GM21529 (cell line): Measurements from ENCODE around the gene COTL1.
"Not testable (repeated sequence)": the region's sequence is repeated elsewhere in the genome, so short reads cannot be mapped to it uniquely, and the experiment has no call there.

Experiments used
- ATAC-seq: cut with Tn5 transposase; IDR thresholded peaks from one replicate; pipeline ENCODE4 v1.9.1; 2021; ENCODE audit not compliant: unreplicated experiment

The COTL1 gene

GRCh38 chr16:84535408-84535807 is 82.5 kb downstream of the COTL1 start:
- no peak for ATAC-seq

DNA sequence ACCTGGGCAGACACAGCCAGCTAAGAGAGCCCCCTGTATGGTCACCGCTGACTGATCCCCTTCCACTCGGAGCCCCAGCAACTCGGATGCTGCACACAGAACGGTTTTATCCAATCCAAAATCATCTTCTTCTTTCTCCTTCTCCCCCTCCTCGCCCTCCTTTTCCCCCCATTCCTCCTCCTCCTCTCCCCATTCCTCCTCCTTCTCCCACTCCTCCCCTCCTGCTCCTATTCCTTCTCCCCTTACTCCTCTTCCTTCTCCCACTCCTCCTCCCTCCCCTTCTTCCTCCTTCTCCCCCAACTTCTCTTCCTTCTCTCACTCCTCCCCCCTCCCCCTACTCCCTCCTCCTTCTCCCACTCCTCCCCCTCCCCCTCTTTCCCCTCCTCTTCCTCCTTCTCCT is 83.1 kb downstream of the COTL1 start:
- ATAC-seq: no peak

DNA sequence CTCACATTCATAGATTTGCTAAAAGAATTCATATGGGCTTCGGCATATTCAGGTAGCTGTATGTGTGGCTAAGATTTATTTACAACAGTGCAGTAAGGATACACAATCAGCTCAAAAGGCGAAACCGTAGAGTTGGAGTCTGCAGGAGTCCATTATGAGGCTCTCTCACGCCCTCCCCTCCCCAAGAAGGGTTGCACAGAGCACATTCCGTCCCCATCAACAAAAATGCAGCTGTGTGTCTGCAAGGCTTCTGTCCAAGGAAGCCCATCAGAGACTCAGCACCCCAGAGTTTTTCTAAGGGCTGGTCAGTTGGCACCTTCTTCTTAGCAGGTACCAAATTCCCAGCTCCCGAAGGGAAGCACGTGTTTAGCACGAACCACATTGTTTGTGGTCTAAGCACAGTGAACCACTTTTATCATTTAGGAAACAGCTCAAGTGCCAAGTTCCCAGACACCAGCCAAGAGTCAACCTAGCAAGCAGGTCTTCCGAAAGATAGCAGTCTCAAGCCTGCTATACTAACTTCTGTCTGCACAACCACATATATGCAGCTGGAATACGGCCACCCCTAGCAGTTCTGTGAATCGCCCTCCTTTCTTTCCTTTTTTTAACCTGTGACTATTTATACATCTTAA is 84.9 kb downstream of the COTL1 start:
- no peak for ATAC-seq

- ATAC-seq: no peak
These were observed 85.6 kb downstream of the COTL1 start for GRCh38 chr16:84532291-84532724.

DNA sequence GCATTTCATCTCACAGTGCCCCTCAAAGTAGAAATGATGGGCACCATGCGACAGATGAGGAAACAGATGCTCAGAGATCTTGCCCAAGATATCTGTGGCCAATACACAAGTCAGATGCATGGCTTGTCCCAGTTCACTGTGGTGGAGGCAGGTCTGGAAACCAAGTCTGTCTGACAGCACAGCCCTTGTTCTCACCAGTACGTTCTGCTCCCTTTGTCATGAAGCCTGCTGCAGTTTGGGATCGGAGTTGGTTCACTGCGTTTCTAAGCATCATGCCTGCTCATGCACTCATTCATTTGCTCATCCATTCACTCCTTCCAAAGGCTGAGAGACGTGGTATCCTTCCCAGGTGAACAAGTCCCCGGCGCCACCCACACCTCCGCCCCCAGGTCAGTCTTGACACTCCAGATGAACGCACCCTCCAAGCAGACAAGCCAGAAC is 86.2 kb downstream of the COTL1 start:
- no peak for ATAC-seq

DNA sequence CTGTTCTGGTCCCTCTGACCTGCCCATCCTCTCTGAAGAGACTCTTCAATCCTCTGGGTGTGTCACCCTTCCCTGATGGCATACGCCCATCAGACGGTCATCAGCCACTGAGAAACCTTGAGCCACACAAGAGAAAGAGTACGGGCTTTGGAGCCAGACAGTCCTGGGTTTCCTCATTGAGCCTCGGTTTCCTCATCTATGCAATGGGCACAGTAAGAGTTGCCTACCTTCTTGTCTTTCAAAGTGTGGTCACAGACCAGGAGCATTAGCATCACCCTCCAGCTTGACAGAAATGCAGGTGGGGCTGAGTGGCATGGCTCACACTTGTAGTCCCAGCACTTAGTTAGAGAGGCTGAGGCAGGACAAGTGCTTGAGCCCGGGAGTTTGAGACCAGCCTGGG is 87.3 kb downstream of the COTL1 start:
- no peak for ATAC-seq

GRCh38 chr16:84529607-84530006 is 88.3 kb downstream of the COTL1 start:
- ATAC-seq: no peak

DNA sequence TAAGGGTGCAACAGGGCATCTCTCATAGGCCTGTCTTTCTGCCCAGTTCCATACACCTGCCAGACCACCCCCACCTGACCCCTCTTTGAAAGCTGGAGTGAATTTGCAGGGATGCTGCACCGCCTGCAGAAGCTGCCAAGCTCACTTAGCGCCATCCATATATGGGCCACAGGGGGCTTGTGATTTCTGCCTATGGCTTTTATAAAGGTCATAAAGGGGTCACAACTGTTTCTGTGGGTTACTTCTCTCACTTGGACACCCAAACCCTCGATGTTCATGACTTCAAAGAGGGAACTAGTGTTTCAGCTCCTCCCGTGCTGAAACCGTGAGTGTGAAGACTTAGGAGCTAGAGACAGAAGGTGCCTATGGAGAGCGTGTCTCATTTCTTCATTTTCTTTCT is 89.6 kb downstream of the COTL1 start:
- ATAC-seq: no peak

DNA sequence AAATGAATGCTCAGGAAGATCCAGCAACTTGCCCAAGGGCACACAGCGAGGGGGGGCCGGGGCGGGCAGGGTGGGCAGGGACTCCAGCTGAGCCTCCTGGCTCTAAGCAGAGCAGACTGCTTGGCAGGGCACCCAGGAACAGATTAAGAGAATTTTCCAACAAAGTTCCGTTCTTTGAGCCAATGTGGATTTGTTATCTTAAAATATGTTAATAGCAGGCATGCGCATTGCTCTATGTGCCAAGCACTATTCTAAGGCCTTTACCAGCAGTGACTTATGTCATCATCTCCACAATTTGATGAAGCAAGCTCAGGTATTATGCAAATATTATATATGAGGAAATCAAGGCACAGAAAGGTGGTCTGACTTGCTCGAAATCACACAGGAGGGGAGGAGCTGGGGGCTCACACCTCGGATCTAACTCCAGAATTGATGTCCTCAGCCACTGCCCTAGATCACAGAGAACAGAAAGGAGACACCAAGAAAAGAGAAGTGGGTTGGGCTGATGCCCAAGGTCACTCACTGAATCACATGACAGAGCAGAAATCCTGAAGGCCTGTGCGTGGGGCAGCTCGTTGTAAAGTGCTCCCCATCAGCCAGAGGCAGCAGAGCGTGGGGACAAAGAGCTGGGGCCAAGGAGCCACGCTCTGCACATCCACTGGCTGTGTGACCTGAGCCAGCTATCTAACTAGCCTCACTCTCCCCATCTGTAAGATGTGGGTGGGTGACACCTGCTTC is 90.2 kb downstream of the COTL1 start:
- ATAC-seq: no peak

DNA sequence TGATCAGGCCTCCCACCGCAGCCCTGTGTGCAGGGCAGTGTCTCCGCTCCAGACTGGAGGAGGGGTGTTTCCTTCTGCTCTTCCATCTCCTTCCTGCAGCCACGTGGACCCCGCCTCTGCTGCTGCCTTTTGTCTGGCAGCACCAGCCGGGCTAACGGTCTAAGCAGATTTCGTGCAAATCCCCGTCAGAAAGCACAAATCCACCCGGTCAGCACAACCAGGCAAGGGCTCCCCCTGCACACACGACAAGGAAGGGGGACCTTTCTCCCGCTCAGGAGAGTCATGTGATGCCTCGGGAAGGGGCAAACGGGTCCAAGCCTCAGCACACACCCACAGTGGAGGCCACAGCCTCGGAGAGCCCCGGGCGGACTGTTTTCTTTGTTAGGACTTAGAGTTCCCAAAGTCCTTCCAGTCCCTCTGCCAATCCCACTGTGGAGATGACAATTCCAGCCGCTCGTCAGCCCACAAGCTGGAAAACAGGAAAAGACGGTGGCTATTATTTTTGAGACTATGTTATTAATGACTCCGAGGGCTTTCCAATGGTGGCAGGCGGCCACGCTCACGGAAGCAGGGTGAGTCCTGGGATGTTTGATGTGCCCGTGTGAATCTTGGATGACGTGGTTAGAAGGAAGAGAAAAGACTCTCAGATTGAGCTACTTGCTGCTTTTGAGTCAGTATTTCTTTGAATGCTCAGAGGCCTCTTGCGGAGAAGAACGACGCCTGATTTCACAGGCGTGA is 90.9 kb downstream of the COTL1 start:
- ATAC-seq: no peak

GRCh38 chr16:84524941-84525581 is 92.8 kb downstream of the COTL1 start:
- ATAC-seq: not testable (repeated sequence)

DNA sequence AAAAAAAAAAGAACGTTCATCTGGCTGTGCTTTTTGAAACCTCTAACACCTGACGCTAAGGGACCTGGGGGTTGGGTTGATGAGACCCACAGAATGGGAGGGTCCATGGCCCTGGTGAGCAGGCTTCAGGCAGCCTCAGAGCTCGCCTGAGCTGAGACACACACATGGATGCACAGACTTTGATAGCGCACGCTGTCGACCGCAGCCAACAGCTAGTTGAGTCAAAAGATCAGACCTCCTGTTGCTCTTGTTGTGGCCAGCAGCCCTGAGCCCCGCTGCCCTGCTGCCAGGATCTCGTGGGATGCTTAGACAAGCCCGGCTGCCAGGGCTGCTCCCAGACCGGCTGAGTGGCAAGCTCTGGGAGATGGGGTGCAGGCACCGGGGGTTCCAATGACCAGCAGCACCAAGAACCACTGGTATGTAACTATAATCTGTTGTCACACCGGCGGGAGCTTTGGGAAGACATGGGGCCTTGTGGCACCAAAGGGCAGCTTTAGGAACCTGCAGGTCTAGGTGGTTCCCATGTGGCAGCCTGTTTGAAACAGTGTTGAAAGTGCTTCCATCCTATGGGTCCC is 93.4 kb downstream of the COTL1 start:
- no peak for ATAC-seq

DNA sequence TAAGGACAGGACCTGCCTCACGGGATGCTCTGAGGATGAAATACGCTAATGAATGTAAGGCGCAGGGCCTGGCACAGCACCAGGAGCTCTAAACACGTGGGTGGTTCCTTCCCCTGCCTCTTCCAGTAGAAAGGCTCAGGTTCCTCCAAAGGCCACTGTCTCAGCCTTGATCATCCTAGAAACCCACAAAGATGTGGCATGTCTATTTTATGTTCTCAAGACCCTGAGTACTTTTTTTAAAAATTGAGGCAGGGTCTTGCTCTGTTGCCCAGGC is 96.4 kb downstream of the COTL1 start:
- ATAC-seq: no peak

- ATAC-seq: no peak
These were observed 97.0 kb downstream of the COTL1 start for GRCh38 chr16:84520725-84521496.

DNA sequence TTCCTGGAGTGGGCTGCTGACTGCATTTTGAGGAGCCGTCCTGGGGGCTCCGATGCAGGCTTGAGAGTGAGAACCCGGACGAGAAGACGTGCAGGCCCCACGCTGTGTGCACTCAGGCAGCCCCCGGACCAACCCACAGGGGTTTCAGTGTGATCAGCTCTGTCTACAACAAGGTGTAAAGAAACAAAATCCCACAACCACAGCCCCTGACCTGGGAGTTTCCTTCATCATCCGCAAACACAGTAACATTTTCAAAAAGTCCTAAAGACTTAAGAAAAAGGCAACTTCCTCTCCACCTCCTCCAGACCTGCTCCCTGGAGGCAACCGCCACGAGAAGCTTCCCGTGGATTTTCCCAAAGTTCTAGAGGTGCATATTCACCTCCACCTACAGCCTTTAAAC is 98.0 kb downstream of the COTL1 start:
- ATAC-seq: no peak

DNA sequence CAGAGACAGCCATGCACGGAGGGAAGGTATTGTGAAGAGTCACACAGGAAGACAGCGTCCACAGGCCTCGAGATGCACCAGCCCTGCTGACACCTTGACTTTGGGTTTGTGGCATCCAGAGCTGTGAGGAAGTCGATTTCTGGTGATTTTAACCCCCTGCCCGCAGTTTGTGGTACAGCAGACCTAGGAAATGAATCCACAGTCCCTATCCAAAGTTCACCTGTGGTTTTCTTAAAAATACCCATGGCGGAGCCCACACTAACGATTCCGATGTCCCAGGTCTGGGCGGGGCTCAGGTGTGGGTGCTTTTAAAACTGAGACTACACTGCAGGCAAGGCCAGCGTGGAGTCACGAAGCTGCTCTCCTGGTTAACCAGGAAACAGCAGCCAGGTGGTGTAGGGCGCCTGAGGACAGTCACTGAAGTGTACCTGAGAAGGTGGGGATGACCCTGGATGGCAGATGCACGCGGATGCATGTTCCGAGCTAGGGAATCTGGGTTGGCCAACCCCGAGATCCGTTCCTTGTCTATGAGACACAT is 99.0 kb downstream of the COTL1 start:
- no peak for ATAC-seq

- ATAC-seq: not testable (repeated sequence)
These were observed 99.7 kb downstream of the COTL1 start for GRCh38 chr16:84518220-84518619.

GRCh38 chr16:84517366-84517765 is 100.5 kb downstream of the COTL1 start:
- no peak for ATAC-seq
